D721Med (cell line): Measurements from ENCODE around the gene ITGAE.

Source experiments
- DNase-seq: peaks from one replicate; pipeline ENCODE4 v3.0.0; 2011; ENCODE audit warnings: low spot score; ENCODE audit not compliant: insufficient read length
- FAIRE-seq: peaks from 2 replicates; lab custom pipeline; 2011; peaks lifted over from hg19 to GRCh38; lab: Jason Lieb, UNC
- TF ChIP-seq, protein P1 (sequence below): IDR thresholded peaks from 2 replicates; pipeline ENCODE4 v1.5.1; 2012; ENCODE audit warnings: mild to moderate bottlenecking, control low read depth; ENCODE audit not compliant: insufficient read depth; ENCODE audit errors: missing control alignments

Gene ITGAE

DNA sequence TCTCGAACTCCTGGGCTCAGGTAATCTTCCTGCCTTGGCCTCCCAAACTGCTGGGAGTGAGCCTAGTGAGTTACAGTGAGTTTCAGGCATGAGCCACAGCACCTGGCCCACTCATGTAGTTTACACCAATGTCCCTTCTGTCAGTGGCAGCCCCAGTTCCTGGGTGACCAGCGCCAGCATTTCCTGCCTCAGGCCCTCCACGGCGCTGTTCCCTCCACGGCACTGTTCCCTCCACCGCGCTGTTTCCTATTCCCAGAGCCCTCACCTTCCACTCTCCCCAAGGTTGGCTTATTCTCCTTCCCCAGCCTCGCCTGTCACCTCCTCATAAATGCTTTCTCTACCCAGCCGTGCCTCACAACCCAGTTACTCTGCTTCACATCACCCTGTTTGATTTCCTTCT lies 32.6 kb downstream of the ITGAE start:
- no peak for DNase-seq
- no peak for FAIRE-seq
- TF ChIP-seq, protein P1, sequence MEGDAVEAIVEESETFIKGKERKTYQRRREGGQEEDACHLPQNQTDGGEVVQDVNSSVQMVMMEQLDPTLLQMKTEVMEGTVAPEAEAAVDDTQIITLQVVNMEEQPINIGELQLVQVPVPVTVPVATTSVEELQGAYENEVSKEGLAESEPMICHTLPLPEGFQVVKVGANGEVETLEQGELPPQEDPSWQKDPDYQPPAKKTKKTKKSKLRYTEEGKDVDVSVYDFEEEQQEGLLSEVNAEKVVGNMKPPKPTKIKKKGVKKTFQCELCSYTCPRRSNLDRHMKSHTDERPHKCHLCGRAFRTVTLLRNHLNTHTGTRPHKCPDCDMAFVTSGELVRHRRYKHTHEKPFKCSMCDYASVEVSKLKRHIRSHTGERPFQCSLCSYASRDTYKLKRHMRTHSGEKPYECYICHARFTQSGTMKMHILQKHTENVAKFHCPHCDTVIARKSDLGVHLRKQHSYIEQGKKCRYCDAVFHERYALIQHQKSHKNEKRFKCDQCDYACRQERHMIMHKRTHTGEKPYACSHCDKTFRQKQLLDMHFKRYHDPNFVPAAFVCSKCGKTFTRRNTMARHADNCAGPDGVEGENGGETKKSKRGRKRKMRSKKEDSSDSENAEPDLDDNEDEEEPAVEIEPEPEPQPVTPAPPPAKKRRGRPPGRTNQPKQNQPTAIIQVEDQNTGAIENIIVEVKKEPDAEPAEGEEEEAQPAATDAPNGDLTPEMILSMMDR = no peak

DNA sequence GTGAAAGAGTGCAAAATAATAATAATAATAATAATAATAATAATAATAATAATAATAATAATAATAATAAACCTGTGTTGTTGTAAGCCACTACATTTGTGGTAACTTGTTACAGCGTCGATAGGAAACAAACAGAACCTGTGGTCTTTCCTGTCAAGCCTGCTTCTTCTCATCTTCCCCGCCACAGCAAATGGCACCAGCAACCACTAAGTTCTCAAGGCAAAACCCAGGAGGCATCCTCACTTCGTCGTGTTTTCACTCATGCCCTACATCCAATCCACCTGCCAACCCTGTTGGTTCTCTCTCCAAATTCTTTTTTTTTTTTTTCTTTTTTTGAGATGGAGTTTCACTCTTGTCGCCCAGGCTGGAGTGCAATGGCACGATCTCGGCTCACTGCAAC lies 34.2 kb downstream of the ITGAE start:
- TF ChIP-seq, protein P1 = no peak
- DNase-seq (no peak), FAIRE-seq (no peak)

DNA sequence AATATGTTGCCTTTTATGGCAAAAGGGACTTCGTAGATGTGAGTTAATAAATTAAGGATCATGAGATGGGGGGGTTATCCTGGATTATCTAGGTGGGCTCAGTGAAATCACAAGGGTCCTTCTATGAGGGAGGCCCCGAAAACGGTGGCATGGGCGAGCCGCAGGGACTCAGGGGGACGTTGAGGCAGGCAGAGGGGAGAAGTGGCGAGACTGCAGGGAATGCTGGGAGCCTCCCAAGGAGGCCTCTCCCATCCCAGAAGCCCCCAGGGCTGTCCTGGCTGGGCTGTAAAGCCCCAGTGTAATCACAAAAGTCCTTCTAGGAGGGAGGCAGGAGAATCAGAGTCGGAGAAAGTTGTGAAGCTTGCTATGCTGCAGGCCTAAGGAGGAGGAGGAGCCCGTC lies 35.0 kb downstream of the ITGAE start:
- FAIRE-seq = no peak
- no peak for DNase-seq
- TF ChIP-seq, protein P1 = no peak

DNA sequence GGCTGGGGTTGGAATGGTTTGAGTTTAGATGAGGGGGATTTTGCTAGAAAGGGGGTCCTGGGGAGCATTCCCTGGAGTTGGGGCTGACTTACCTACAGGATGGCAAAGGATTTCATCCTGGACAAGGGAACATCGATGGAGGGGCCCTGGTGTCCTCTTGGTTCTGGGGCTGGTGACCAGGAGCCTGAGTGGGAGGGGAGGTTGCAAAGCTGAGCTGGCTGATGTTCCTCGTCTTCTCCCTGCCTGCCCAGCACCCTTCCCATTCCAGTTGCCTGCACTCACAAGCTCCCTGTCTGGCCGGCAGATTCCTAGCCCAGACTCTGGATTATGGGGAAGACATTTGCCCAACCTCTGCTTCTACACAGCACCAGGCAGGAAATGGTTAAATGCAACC lies 37.2 kb downstream of the ITGAE start:
- DNase-seq (no peak), FAIRE-seq (no peak)
- TF ChIP-seq, protein P1 = no peak

DNA sequence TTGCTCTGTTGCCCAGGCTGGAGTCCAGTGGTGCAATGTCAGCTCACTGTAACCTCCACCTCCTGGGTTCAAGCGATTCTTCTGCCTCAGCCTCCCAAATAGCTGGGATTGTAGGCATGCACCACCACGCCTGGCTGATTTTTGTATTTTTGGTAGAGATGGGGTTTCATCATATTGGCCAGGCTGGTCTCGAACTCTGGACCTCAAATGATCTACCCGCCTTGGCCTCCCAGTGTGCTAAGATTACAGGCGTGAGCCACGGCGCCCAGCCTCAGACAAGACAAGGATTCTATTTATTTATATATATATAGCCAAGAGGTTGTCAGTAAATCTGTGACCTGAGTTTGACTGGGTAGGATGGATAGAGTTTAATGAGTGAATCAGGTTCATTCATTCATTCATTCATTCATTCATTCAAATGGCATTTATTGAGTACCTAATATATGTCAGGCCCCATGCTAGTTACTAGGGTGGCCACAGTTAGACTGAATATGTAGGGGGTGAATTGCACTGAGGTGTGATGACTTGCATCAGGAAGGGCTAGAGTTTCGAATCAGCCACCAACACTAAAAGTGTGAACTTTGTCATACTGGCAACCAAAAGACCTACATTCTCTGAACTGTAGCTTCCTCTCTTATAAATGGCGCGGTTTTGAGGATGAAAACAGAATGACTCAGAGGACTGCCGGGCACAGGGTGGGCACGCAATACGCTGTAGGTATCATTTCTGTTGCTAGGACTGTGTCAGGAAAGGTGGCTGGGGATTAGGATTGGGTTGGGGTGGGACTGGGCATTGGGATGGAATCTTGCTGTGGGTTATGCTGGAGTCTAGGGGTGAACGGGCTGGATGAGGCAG lies 37.8 kb downstream of the ITGAE start:
- DNase-seq (no peak), FAIRE-seq (no peak)
- TF ChIP-seq, protein P1 = no peak

DNA sequence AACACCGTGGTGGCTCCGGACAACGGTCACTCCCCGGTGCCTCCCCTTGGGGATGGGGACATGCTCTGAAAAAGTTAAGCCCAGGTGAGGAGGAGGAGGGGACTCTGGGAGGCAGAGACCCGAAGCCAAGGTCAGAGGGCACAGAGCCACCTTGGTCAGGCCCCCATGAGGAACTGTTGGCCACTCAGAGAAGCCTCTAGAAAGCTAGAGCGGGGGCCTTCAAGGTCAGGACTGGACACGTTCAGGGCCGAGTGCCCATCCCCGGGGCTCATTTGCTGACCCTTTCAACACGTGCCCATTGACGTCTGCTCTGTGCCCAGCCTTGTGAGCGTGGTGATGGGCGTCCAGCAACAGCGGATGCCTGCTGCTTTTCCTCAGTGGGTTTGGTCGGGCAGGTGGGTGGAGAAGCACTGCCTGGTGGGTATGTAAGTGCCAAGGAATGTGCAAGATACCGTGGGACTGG lies 39.0 kb downstream of the ITGAE start:
- TF ChIP-seq, protein P1 = no peak
- DNase-seq (no peak), FAIRE-seq (no peak)
